Measurements from ENCODE around the gene STAT1.
"Not testable (repeated sequence)": the region's sequence is repeated elsewhere in the genome, so short reads cannot be mapped to it uniquely, and the experiment has no call there.

STAT1 gene

DNA sequence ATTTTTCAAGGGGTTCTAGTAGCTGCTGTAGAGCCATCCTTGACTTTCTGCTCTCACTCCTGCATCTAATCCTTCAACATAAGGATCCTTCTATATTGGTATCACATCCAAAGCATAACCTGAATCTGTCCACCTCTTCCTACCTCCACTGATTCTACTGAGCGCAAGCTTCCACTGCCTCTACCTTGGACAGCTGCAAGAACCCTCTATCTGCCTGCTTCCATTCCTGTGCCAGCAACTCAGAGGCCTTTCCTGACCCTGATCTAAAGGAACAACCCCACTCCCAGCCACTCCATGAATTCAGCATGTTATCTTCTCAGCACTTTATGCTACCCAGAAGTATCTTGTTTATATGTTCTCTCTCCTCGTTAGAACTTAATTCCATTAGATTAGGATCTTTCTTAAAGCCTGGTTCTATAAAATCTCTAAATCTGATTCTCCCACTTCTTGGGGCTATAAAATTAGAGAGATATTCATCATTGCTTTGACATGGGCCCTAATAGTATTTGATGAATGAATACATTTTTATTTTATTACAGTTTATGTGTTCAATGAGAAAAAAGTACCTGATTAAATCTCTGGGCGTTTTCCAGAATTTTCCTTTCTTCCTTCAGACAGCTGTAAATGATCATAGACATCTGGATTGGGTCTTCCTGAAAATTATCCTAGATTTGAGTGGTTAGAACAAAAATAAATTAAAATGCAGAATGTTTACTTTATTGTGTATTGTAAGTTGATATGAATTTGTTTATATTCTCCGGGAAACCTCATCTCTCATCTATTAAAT is 6.8 kb downstream of the STAT1 start:
- no peak for DNase-seq
- ATAC-seq, result no peak

DNA sequence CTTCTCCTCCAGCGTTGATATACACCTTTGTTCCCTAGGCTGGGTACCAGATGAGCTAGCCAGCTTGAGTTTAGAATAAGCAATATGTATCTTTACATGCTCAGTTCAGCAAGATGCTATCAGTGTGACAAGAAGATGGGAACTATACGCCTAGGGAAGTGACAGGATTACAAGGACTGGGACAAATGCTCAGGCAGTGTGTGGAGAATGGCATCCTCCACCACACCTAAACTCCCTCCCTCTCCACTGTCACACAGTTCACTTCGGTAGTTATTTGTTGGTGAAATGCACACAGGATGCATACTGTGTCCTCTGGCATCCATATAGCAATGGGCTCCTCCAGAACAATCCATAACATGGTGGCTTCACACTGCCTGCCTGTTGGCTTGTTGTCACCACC is 7.7 kb downstream of the STAT1 start:
- ATAC-seq (no peak), DNase-seq (no peak)

DNA sequence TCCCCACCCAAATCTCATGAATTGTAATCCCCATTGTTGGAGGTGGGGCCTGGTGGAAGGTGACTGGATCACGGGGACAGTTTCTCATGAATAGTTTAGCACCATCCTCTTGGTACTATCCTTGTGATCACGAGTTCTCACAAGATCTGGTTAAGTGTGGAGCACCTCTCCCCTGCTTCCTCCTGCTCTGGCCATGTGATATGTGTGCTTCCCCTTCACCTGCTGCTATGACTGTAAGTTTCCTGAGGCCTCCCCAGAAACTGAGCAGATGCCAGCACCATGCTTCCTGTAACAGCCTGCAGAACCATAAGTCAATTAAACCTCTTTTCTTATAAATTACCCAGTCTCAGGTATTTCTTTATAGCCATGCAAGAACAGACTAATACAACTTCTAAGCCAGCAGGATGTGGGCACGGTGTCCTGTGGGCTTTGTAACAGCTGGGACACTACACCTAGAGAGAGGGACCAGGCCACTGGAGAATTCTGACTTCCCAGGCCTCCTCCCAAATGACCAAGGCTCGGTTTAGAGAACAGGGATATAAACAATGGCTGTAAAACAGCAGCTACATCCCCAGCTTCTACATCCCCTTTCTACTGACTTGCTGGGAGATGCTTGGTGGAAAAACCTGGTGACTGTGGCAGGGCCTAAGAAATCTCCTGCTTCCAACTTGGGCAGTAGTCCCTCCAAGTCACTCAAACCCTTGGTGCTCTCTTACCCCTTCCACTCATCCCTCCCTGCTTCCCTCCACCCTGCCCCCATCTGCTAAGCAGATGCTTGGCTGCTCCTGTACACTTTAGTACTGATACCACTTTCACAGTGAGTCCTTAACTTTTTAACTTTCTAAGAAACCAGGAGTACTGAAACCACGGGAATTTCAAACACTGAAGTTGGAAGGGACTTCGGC is 10.3 kb downstream of the STAT1 start:
- no peak for ATAC-seq
- no peak for DNase-seq

DNA sequence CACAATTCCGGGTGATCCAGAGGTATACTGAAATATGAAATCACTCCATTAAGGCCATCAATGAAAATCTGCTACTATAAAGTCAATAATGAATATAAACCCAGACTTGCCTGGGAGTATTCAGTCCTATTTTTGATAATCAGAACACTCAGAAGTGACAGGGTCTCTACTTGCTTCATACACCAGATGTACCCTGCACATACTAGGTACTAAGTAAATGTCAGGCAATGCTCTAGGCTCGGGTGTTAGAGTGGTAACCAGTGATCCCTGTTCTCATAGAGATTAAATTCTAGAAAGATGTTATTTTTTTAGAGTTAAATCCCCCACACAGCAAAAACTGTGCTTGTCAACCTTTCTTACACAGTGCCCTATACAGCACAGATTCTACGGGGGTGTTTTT is 12.3 kb downstream of the STAT1 start:
- DNase-seq (no peak), ATAC-seq (no peak)

DNA sequence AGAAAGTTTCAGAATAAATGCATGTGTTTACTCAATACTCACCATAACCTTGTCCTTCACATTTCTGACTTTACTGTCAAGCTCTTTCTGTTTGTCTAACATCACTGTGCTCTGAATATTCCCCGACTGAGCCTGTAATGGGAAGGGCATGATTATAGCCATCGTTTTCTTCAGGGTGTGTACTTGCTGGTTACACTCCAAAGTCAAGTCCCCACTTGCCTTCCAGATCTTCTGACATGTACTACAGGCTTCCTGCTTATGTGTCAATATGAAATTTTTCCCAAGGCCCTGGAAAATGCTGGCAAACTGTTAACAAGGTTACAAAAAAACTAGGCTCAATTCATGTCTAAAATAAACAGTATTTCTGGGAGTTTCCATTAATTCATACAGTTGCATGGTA is 12.9 kb downstream of the STAT1 start:
- ATAC-seq (no peak), DNase-seq (no peak)

DNA sequence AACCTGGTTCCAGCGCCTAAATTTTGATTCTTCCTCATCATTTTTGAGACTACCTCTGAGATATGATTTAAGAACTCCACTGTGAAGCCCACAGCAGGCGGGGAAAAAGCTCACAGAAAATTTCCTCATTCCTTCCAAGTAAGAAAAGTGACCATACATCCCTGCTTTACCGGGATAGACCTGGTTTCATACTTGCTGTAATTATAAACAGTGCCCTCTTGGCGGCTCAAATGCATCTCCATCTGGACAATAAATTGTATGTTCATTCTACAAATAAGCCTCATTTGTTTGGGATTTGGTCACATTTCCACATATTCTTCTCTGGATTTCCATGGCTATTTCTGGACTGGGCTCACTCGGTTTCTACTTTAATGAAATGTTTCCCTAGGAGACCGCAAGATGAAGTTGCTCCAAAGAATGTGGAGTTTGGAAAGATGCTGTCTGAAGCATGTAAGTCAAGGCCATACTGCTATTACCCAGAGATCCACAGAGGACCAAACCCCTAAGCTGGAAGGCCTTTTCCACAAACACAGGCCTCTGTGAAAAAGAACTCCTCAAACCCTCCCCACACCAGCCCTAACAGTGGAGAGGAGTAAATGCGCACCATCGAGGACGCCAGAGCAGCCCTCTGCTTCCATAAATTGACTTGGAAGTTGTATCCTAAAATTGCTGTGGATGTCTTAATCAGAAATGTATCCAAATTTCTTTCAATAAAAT is 13.9 kb downstream of the STAT1 start:
- ATAC-seq (no peak), DNase-seq (no peak)

DNA sequence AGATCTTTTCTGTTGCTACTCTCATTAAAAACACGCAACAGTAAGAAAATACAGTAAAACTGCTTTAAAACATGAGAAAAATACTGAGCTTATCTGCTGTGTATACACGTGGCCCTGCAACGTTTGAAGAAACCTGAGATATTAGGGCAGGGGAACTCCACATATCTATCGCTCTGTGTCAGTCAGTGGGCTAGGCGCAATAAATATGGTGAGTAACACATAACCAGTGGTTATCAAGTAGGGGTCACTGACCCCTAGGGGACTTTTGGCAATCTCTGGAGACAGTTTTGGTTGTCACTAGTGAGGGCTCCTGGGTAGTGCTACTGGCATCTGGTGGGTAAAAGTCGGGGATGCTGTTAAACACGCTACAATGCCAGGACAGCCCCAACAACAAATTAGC is 14.9 kb downstream of the STAT1 start:
- DNase-seq (no peak), ATAC-seq (peak; percentile 47)

DNA sequence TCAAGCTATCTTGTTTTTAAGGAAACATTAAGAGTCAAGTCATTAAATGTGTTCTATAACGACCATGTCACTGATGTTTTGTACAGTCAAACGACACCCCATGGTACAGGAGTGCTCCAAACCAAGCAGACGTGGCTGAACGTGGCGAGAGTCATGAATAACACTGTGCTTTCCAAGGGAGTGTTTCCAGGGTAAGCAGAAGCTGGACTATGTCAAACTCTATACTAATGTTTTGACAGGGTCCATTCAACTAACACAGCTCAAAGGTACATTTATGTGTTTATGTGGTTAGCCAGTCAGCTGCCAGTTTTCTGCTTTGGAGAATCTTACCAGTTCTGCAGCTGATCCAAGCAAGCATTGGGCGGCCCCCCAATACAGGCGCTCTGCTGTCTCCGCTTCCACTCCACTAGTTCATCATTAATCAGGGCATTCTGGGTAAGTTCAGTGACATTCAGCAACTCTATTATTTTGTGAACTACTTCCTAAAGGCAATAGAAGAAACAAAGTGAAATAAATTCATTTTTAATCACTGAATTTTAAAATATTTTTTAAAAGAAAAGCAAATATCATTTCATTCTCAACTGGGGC is 16.4 kb downstream of the STAT1 start:
- ATAC-seq, result no peak
- DNase-seq, result no peak

DNA sequence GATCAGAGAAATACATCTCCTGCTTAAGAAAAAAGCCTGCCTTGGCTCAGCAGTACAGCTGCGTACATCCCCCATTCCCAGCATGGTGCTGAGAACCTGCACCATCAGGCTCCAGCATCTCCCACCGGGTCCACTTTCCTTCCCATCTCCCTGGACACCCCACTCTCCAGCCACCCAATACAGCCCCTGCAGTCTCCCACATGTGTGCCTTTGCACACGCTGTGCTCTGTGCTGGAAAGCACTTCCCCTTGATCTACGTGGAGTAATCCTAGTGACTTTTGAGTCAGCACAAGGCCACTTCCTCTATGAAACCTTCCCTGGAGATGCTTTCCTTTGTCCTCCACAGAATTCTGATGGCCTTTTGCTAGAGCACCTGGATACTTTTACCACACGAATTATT is 17.0 kb downstream of the STAT1 start:
- no peak for DNase-seq
- ATAC-seq, result peak; percentile 24

DNA sequence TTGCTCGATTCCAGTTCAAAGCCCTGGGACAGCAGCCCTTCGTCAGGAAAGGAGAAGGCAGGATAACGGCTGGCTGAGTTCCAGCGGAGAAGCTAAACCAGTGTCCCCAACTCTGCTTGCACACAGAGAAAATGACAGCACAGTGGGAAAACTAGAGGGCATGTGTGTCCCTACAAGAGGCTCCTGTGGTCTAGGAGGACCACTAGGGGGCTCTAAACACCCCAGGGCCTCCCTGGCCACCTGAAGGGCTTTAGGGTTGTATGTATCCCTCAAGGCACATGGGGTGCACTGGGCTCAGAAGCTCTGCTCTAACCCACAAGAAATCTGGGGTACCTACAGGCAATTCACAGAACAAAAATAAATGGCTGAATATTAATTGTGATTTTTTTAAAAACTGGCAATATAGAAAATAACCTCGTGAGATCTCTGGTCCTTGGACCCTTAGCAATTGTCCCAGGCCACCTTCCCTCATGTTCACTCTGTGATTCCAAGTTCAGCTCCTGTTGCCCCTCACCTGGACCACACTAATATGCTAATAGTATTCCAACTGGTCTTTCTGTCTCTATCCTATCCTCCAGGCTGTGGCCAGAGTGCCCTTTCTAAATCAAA is 17.5 kb downstream of the STAT1 start:
- DNase-seq, result no peak

DNA sequence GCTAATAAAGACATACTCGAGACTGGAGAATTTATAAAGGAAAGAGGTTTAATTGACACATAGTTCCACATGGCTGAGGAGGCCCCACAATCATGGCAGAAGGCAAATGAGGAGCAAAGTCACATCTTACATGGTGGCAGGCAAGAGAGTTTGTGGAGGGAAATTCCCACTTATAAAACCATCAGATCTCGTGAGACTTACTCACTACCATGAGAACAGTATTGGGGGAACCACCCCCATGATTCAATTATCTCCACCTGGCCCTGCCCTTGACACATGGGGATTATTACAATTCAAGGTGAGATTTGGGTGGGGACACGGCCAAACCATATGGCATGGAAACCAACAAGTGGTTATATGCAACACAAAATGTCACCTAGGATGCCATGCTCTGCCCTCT is 18.7 kb downstream of the STAT1 start:
- not testable (repeated sequence) for DNase-seq, ATAC-seq

More for the DNA sequence above, 17.5 kb downstream of the STAT1 start:
- ATAC-seq, result no peak

DNA sequence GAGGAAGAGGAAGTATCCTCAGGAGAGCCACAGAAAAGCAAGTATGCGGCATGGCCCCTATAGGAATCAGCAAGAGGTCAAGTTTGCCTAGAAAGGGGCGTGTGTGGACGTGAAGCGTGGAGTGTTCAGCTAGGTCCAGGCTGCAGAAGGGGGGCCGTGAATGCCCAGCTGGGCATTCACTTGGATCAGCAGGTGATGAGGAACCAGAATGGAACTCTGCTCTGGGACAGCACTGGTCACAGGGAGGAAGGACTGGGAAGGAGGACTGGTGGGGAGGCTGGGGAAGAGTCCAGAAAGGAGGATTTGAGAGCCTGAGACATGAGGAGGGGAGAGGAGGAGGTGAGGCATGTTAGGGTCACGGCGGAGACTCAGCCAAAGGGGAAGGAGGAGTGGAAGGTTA is 19.8 kb downstream of the STAT1 start:
- DNase-seq (no peak), ATAC-seq (no peak)

DNA sequence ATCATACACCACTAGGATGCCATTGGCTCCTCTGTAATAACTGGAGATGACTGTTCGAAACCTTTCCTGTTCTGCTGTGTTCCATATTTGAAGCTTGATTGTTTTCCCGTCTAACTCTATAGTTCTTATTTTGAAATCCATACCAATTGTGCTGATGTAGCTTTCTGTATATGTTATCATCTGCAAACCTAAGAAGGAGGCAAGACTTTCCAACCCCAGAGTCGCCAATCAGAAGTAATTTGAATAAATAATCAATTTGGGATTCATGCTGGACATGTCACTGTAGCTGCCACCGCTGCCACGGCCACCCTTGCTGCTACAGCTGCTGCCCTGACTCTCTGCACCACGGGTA is 20.7 kb downstream of the STAT1 start:
- DNase-seq (no peak), ATAC-seq (no peak)

DNA sequence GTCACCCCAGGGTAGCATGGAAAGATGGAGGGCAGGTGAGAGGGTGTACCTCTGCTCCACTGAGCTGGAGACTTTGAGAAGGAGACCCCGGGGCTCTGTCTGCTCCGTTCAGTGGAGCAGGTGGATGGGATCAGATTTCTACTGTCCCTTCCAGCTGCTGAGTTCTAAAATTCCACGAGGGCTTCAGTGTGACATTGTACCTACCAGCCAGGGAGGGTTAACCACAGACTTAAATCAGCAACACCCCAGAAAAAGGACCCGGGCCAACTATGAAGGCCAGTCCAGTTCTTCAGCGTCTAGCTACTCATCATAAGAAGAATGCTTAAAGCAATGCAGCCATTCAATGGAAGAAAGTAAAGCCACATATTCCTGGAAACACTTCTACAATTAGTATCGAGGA is 23.8 kb downstream of the STAT1 start:
- no peak for DNase-seq
- ATAC-seq, result no peak

DNA sequence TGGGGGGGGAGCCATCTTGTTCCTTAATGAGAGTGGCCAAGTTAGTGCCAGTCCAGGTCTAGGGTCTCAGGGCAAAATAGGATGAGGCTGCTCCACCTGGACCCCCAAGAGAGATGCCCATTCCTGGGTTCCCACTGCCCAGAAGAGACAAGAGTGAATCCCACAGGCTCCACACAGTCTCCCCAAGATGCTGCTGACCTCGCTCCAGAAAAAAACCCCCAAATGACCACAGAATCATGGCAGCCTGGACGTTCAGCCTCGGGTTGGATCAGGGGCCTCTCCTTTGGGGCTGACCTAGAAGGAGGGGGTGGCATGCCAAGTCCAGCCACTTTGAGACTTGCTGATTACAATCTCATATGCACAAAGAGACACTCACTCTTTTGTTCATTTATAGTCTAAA is 25.1 kb downstream of the STAT1 start:
- ATAC-seq (no peak), DNase-seq (no peak)

DNA sequence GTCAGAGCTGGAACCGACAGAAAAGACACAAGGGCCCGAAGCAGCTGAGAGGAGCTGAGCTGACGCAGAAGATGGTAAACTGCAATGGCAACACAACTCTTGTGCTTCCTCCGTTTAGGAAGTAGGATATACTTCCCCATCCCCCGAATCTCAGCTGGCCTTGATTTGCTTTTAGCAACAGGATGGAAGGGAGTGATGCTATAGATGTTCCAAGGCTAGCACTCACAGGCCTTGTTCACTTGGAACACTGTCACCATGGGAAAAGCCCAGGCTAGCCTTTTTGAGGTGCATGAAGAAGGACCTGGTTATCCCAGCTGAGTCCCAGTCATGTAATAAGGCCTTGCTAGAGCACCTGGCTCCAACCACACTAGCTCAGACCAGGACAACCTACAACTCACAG is 26.0 kb downstream of the STAT1 start:
- ATAC-seq (no peak), DNase-seq (no peak)

DNA sequence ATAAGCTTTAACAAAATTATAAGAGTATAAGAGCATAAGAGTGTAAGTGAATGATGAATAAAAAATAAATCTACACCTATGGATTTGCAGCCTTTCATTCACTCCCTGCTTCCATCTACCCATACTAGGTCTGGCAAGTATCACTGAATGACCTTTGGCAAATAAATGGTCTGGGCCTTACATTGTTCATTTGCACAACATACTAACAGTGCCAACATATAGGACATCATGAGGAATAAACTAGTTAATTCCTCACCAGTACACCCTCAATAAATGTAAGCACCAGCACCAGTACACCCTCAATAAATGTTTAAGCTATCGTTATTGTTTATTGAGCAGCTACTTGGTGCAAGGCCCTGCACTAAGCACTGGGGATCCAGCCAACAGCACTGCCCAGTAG is 26.9 kb downstream of the STAT1 start:
- ATAC-seq (no peak), DNase-seq (no peak)

DNA sequence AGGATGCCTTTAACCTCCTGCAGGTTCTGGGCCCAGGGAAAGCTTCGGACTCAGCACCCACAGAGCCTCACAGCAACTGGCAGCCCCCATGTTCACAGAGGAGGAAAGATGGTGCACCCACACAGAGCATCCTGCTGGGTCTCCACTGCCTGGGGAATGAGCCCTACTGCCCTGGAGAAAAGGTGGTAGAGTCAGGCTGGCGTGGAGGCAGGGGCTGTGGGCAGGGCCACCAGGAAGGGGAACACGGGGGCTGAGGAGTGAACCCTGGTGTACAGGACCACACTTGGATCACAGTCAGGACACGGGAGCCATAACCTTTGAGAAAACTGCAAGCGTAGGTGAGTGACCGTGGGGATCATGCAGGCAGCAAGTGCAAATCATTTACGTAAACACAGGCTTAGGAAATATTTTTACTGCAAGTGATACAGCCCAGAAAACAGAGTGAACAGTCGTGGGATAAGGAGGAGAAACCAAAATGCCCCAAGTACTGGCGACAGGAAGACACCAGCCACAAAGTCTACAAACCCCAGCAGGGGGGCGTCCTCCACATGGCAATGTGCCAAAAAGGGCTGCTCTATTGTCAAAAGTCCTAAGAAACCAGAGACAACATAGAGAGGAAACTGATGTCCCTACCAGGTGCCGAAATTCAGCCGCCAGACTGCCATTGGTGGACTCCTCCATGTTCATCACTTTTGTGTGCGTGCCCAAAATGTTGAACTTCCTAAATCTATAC is 27.6 kb downstream of the STAT1 start:
- DNase-seq, result no peak
- no peak for ATAC-seq

DNA sequence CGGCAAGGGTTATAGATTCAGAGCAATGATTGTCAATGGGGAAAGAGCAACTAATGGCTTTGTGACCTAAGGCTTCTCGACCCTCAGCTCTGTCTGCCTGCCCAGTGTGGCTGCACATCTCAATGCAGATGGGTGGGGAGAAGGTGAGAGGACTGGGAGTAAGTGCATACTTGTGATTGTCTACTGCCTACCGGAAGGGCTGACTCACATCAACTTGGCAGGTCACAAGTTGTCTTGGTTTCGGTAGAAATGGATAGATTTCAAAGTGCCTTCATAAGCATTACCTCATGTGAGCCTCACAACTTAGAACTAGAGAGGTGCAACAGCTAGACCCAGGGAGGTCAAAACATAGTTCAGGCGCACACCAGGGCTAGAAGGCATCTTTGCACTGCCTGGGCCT is 29.4 kb downstream of the STAT1 start:
- ATAC-seq (peak; percentile 85), DNase-seq (no peak)

DNA sequence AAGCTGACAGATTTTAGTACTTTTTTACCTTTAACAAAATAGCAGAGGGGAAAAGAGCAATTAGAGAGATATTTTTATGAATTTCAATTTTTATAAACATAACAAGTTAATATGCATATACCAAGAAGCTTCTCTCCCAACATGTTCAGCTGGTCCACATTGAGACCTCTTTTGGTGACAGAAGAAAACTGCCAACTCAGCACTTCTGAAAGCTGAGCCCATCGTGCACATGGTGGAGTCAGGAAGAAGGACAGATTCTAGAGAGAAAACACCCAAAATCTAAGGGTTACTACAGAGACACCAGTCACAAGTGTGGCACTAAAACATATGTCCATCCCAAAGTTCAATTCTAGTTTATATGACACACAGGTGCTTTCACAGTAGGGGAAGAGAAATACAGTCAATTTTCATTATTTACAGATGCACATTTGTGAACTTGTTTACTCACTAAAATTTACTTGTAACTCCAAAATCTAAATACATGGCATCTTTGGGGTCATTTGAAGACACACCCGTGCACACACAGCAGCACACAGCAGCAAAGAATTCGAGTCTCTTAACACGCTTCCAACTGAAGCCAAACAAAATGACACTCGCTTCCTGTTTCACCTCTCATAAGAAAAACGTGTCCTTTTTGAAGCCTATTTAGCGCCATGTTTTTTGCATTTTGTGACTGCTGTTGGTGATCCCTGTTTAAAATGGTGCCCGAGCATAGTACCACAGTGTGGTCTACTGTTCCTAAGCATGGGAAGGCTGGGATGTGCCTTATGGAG is 31.5 kb downstream of the STAT1 start:
- ATAC-seq (no peak), DNase-seq (no peak)

DNA sequence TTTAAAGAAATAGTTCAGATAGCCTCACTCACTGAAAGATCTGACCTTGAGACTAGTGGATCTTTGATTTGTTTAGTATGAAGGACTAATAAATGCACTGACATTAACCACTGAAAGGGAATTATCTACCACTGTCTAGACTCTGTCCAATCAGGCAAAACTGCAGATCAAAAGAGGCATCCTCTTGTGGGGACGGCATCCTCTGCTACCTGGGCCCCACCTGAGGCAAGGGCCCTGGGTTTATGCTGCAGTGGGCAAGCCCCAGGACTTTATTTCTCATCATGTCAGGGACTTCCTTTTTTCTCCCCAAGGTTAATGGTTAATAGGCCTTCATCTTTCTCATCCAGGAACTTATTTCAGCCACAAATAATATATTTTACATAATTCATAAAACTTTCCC is 32.2 kb downstream of the STAT1 start:
- no peak for ATAC-seq
- DNase-seq, result no peak
